Measurements from ENCODE around the gene OAF.

GRCh38 chr11:120240866-120241265 lies 30.0 kb downstream of the OAF start:
- no peak for TF ChIP-seq CTCF (IDR thresholded peaks at IDR 0.05)
- TF ChIP-seq MAX (IDR thresholded peaks at IDR 0.05), result no peak
- no peak for TF ChIP-seq CHD2 (IDR thresholded peaks at IDR 0.05; ENCODE audit: low read length, partially characterized antibody)
- TF ChIP-seq REST (IDR thresholded peaks at IDR 0.05), result no peak

Data from A549 (cell line).